B cell (primary cell): ENCODE results near the gene SIPA1L3. TPM values are rescaled to one million over a fixed set of nuclear protein-coding genes. Genes with fewer than 3 reads are reported as not detected.

Experiments
- ATAC-seq: fragments of 200-7000 bp; cut with Tn5 transposase; one replicate; pipeline ENCODE4 v1.10.0; 2021; ENCODE audit warnings: low read depth, mild to moderate bottlenecking, moderate number of reproducible peaks, moderate library complexity
- CTCF ChIA-PET: fragments of 350-600 bp; sonication (Branson Sonifier 250); formaldehyde crosslinking; loops from one replicate; lab custom pipeline; 2021; ENCODE audit warnings: antibody characterized with exemption, inconsistent platforms; lab: Charles Lee
- POLR2A ChIA-PET: fragments of 350-600 bp; sonication (Branson Sonifier 250); formaldehyde crosslinking; loops from one replicate; lab custom pipeline; 2021; ENCODE audit warnings: antibody characterized with exemption; lab: Charles Lee
- DNase-seq: peaks from one replicate; pipeline ENCODE4 v3.0.0; 2013
- H2AFZ ChIP-seq: 2 replicates; pipeline ENCODE4 v1.6.1; 2012; ENCODE audit warnings: mild to moderate bottlenecking, low read depth, low read length; ENCODE audit not compliant: insufficient read depth, poor library complexity, severe bottlenecking
- H3K27ac ChIP-seq, 2 donors: 1 replicate in 1 of 2; 2 replicates in 1 of 2; pipeline ENCODE4 v1.5.1; 2012 to 2013; ENCODE audit warnings: low read length in 2 of 2, mild to moderate bottlenecking in 2 of 2, moderate library complexity in 1 of 2
- H3K27me3 ChIP-seq, 4 experiments: fragments of 200-600 bp in 1 of 4; sonication (generic) in 1 of 4; replicated peaks in 1 of 4; 1 replicate in 2 of 4; 2 replicates in 2 of 4; pipeline versions ENCODE4 v1.6.1 to v1.7.0; 2013 to 2016; ENCODE audit warnings: low read length in 3 of 4, mild to moderate bottlenecking in 2 of 4, mixed read lengths in 1 of 4, moderate library complexity in 1 of 4; ENCODE audit not compliant: insufficient read depth in 4 of 4, control insufficient read depth in 3 of 4; ENCODE audit errors: control extremely low read depth in 1 of 4
- H3K36me3 ChIP-seq, 2 experiments: replicated peaks in 1 of 2; 1 replicate in 1 of 2; 2 replicates in 1 of 2; pipeline versions ENCODE4 v1.6.1 to v1.7.1; 2013; ENCODE audit warnings: low read length in 1 of 2; ENCODE audit not compliant: insufficient read depth in 2 of 2, control insufficient read depth in 1 of 2; ENCODE audit errors: control extremely low read depth in 1 of 2, extremely low read depth in 1 of 2
- H3K4me1 ChIP-seq, 2 donors: fragments of 200-600 bp in 1 of 2; sonication (generic) in 1 of 2; 1 replicate in 1 of 2; 2 replicates in 1 of 2; pipeline versions ENCODE4 v1.5.1 to v1.6.1; 2013 to 2017; ENCODE audit warnings: low read length in 2 of 2; ENCODE audit not compliant: control insufficient read depth in 2 of 2, insufficient read depth in 2 of 2
- H3K4me2 ChIP-seq: replicated peaks from 2 replicates; pipeline ENCODE3; 2012; ENCODE audit warnings: mild to moderate bottlenecking, low read depth, low read length; ENCODE audit not compliant: poor library complexity, severe bottlenecking
- H3K4me3 ChIP-seq, 5 experiments: fragments of 200-600 bp in 1 of 5; sonication (generic) in 1 of 5; 1 replicate in 3 of 5; 2 replicates in 2 of 5; pipeline versions ENCODE4 v1.5.1 to v1.7.0; 2011 to 2016; ENCODE audit warnings: low read length in 4 of 5, mild to moderate bottlenecking in 4 of 5, low read depth in 2 of 5, control low read depth in 1 of 5, moderate library complexity in 1 of 5; ENCODE audit not compliant: insufficient read depth in 1 of 5; ENCODE audit errors: control extremely low read depth in 1 of 5, extremely low read depth in 1 of 5
- H3K79me2 ChIP-seq: fragments of 200-600 bp; sonication (generic); one replicate; pipeline ENCODE4 v1.6.0; 2016; ENCODE audit warnings: low read length; ENCODE audit not compliant: control insufficient read depth, insufficient read depth
- H3K9ac ChIP-seq: fragments of 200-600 bp; sonication (generic); 2 replicates; pipeline ENCODE4 v1.6.1; 2017; ENCODE audit warnings: mild to moderate bottlenecking, low read length, moderate library complexity
- H3K9me3 ChIP-seq, 3 donors: one replicate each; pipeline versions ENCODE4 v1.6.1 to v1.7.1; 2013; ENCODE audit warnings: low read length in 2 of 3; ENCODE audit not compliant: control insufficient read depth in 2 of 3, insufficient read depth in 1 of 3; ENCODE audit errors: control extremely low read depth in 1 of 3
- H4K20me1 ChIP-seq: 2 replicates; pipeline ENCODE4 v1.6.0; 2012; ENCODE audit warnings: mild to moderate bottlenecking, low read length; ENCODE audit not compliant: insufficient read depth, control insufficient read depth, poor library complexity, severe bottlenecking
- H3K27ac Mint-ChIP-seq: one replicate; pipeline ENCODE4 v1.8.0; 2021; ENCODE audit warnings: mixed read lengths
- H3K27me3 Mint-ChIP-seq: one replicate; pipeline ENCODE4 v1.8.0; 2021; ENCODE audit warnings: mixed read lengths
- H3K4me1 Mint-ChIP-seq: one replicate; pipeline ENCODE4 v1.8.0; 2021; ENCODE audit warnings: mixed read lengths
- H3K4me3 Mint-ChIP-seq: one replicate; pipeline ENCODE4 v1.8.0; 2021; ENCODE audit warnings: mixed read lengths
- H3K9me3 Mint-ChIP-seq: one replicate; pipeline ENCODE4 v1.8.0; 2022; ENCODE audit warnings: mixed read lengths; ENCODE audit not compliant: insufficient read depth
- CTCF ChIP-seq: fragments of 200-600 bp; IDR thresholded peaks from one replicate; pipeline ENCODE4 v1.8.0; 2022; ENCODE audit warnings: antibody characterized with exemption, mild to moderate bottlenecking
- EZH2 ChIP-seq: IDR thresholded peaks from 2 replicates; pipeline ENCODE4 v1.6.1; 2012; ENCODE audit warnings: borderline replicate concordance, low read depth, mild to moderate bottlenecking, moderate library complexity, low read length; ENCODE audit not compliant: insufficient read depth, poor library complexity, severe bottlenecking
- WGBS: methylation state at CpG from one replicate; pipeline ENCODE4 v1.1.5; 2013; ENCODE audit warnings: missing lambda C conversion rate; ENCODE audit not compliant: insufficient coverage; 5-methylcytosine and 5-hydroxymethylcytosine counted together
- intact Hi-C: fragments of 100-400 bp; cut with micrococcal nuclease; formaldehyde crosslinking; loops from one replicate; pipeline ENCODE4 v1.10.0; 2022
- polyA plus RNA-seq: library from polyadenylated mRNA; depleted of rRNA; stranded (reverse); fragments of >200 nt; gene quantifications from 2 replicates; pipeline ENCODE4 v1.2.3, GENCODE V29; 2012
- total RNA-seq, 2 donors: library from RNA; stranded (reverse); fragments of 120-200 nt in 1 of 2; gene quantifications; 1 replicate in 1 of 2; 2 replicates in 1 of 2; pipeline versions ENCODE4 v1.2.3 to v1.2.4, GENCODE V29; 2013 to 2022

SIPA1L3 gene
- total and polyA plus RNA-seq, 2 donors (not counting 1 experiment from before 2014, with no cell fraction given), result 48.3 to 295 TPM

DNA sequence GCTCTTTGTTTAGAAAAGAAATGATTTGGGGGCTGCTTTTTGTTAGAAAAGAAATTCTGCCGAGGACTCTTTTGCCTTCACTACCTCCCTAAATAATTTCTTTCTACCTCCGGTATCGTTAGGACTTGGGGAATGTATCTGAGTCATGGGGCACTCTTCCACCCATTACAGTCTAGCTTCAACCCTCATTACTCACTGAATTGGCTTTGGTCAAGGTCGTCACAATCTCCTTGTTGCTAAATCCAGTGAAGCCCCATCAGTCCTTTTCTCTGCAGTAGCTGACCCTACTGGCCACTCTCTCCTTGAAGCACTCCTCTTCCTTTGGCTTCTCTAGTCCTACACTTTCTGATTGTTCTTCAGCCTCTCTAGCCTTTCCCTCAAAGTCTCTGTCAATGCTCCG, 34.6 kb upstream of the SIPA1L3 start:
- 100% methylated on average over 2 of the region's 5 CpGs for WGBS
- TF ChIP-seq CTCF (no peak), EZH2 (no peak)
- H3K27ac Mint-ChIP-seq, result no peak overlapping the region
- H4K20me1 ChIP-seq, result no peaks in the 10 kb centered on the region
- no peak overlapping the region for H3K4me3 ChIP-seq
- no peak overlapping the region for H3K27ac ChIP-seq
- no peaks in the 10 kb centered on the region for H3K4me1 ChIP-seq
- no peaks in the 10 kb centered on the region for H3K79me2 ChIP-seq
- no peaks in the 10 kb centered on the region for H3K4me1 Mint-ChIP-seq
- peaks cover 0 to 3% (median 0%) of the 10 kb centered on the region in 4 experiments for H3K27me3 ChIP-seq
- no peaks in the 10 kb centered on the region for H3K36me3 ChIP-seq
- no peak overlapping the region for H3K4me3 Mint-ChIP-seq
- no peak overlapping the region for H2AFZ ChIP-seq
- ATAC-seq (no peak), DNase-seq (no peak)
- H3K9me3 ChIP-seq, result no peaks in the 10 kb centered on the region
- intact Hi-C loops, result no loop called here
- ChIA-PET POLR2A (no interaction called here), CTCF (no interaction called here)
- no peaks in the 10 kb centered on the region for H3K9me3 Mint-ChIP-seq
- peaks cover 20% of the 10 kb centered on the region for H3K27me3 Mint-ChIP-seq
- H3K9ac ChIP-seq, result no peak overlapping the region
- H3K4me2 ChIP-seq, result no peak overlapping the region

DNA sequence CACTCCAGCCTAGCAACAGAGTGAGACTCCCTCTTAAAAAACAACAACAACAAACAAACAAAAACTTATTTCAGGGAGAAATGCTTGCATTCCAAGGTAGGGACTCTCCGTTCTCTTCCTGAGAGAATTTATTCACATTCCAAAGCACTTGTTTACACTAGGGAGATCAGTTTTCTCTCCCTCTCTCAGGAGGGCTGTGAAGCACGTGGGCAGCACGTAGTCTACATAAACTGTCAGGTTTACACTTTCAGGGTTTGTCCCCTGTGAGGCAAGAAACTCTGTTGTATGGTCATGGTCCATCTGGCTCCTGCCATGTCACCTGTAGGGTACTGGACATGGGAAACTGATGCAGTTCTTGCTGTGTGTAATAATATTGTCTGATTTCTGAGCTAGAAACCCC, 32.2 kb upstream of the SIPA1L3 start:
- Histone ChIP-seq H3K4me3 (no peak overlapping the region), H3K9me3 (no peaks in the 10 kb centered on the region), H3K79me2 (no peaks in the 10 kb centered on the region), H3K4me1 (no peaks in the 10 kb centered on the region), H3K36me3 (no peaks in the 10 kb centered on the region), H3K27ac (no peak overlapping the region), H3K9ac (no peak overlapping the region), H3K27me3 (peaks cover 0 to under 1% (median 0%) of the 10 kb centered on the region in 4 experiments), H4K20me1 (no peaks in the 10 kb centered on the region), H2AFZ (no peak overlapping the region), H3K4me2 (no peak overlapping the region)
- ChIA-PET CTCF (no interaction called here), POLR2A (no interaction called here)
- peaks cover 9% of the 10 kb centered on the region for H3K27me3 Mint-ChIP-seq
- no peaks in the 10 kb centered on the region for H3K4me1 Mint-ChIP-seq
- no peaks in the 10 kb centered on the region for H3K9me3 Mint-ChIP-seq
- no peak overlapping the region for H3K27ac Mint-ChIP-seq
- WGBS, result 80% methylated on average over 2 of the region's 3 CpGs
- no peak overlapping the region for H3K4me3 Mint-ChIP-seq
- ATAC-seq (no peak), DNase-seq (no peak)
- no peak for TF ChIP-seq EZH2
- no peak for TF ChIP-seq CTCF
- intact Hi-C loops, result no loop called here
